SK-N-SH (cell line): ENCODE data around the gene ABCB6. TPM values are rescaled to one million over a fixed set of nuclear protein-coding genes. Genes with fewer than 3 reads are reported as not detected.

Experiments used
- CTCF ChIA-PET: fragments of 300-600, 350-600 bp; formaldehyde crosslinking; extraction: SDS; loops from one replicate; lab custom pipeline; 2021; lab: Yijun Ruan, JAX
- POLR2A ChIA-PET: fragments of 350-600 bp; sonication (Branson Sonifier 250); formaldehyde crosslinking; extraction: SDS; loops from one replicate; lab custom pipeline; 2020; ENCODE audit warnings: antibody characterized with exemption, inconsistent platforms; lab: Yijun Ruan, JAX
- DNase-seq: peaks from one replicate; pipeline ENCODE4 v3.0.0; 2012
- H2AFZ ChIP-seq: fragments of 200-600 bp; sonication (generic); 2 replicates; pipeline ENCODE4 v1.8.1; 2016; ENCODE audit warnings: antibody characterized with exemption, mild to moderate bottlenecking, low read depth
- H3F3A ChIP-seq: fragments of 200-600 bp; sonication (generic); replicated peaks from 2 replicates; pipeline ENCODE3; 2016; ENCODE audit warnings: antibody characterized with exemption, mild to moderate bottlenecking; ENCODE audit not compliant: insufficient read depth
- H3K27ac ChIP-seq, 2 experiments: fragments of 200-500 bp in 1 of 2; fragments of 200-600 bp in 1 of 2; sonication (Bioruptor generic) in 1 of 2; sonication (generic), shearing (Covaris generic) in 1 of 2; 2 replicates each; pipeline versions ENCODE4 v1.5.1 to v1.6.1; 2014 to 2016; ENCODE audit warnings: low read depth in 2 of 2, inconsistent platforms in 1 of 2, low read length in 1 of 2, mild to moderate bottlenecking in 1 of 2, mixed read lengths in 1 of 2
- H3K27me3 ChIP-seq: fragments of 200-600 bp; sonication (generic), shearing (Covaris generic); 2 replicates; pipeline ENCODE4 v1.6.1; 2016; ENCODE audit warnings: mixed run types; ENCODE audit not compliant: insufficient read depth
- H3K36me3 ChIP-seq, 2 experiments: fragments of 200-500 bp in 1 of 2; fragments of 200-600 bp in 1 of 2; sonication (Bioruptor generic) in 1 of 2; sonication (generic) in 1 of 2; replicated peaks in 1 of 2; 2 replicates each; pipeline versions ENCODE3 to v1.5.1; 2014 to 2016; ENCODE audit warnings: low read length in 1 of 2, mild to moderate bottlenecking in 1 of 2; ENCODE audit not compliant: insufficient read depth in 2 of 2, control insufficient read depth in 1 of 2
- H3K4me1 ChIP-seq, 2 experiments: fragments of 200-500 bp in 1 of 2; fragments of 200-600 bp in 1 of 2; sonication (Bioruptor generic) in 1 of 2; sonication (generic), shearing (Covaris generic) in 1 of 2; 2 replicates each; pipeline versions ENCODE4 v1.5.1 to v1.6.1; 2014 to 2016; ENCODE audit warnings: low read depth in 1 of 2, low read length in 1 of 2, mixed run types in 1 of 2; ENCODE audit not compliant: insufficient read depth in 2 of 2, control insufficient read depth in 1 of 2
- H3K4me2 ChIP-seq: fragments of 200-600 bp; sonication (generic), shearing (Covaris generic); 2 replicates; pipeline ENCODE4 v1.6.1; 2017; ENCODE audit warnings: mixed run types
- H3K4me3 ChIP-seq, 2 experiments: fragments of 200-500 bp in 1 of 2; fragments of 200-600 bp in 1 of 2; sonication (Bioruptor generic) in 1 of 2; sonication (generic), shearing (Covaris generic) in 1 of 2; 2 replicates each; pipeline versions ENCODE4 v1.5.1 to v1.8.1; 2014 to 2016; ENCODE audit warnings: low read depth in 2 of 2, inconsistent platforms in 1 of 2, low read length in 1 of 2, mild to moderate bottlenecking in 1 of 2, mixed read lengths in 1 of 2, moderate library complexity in 1 of 2
- H3K79me2 ChIP-seq: fragments of 200-600 bp; sonication (generic); 2 replicates; pipeline ENCODE4 v1.8.1; 2017; ENCODE audit warnings: mild to moderate bottlenecking; ENCODE audit not compliant: insufficient read depth
- H3K9ac ChIP-seq: fragments of 200-600 bp; sonication (generic); 2 replicates; pipeline ENCODE4 v1.6.1; 2017; ENCODE audit warnings: mixed run types
- H3K9me2 ChIP-seq: fragments of 200-600 bp; sonication (generic); 2 replicates; pipeline ENCODE4 v1.6.1; 2017; ENCODE audit warnings: mixed run types
- H3K9me3 ChIP-seq: fragments of 200-600 bp; sonication (generic); 2 replicates; pipeline ENCODE4 v1.6.1; 2017; ENCODE audit warnings: mixed run types, mild to moderate bottlenecking, moderate library complexity
- H4K20me1 ChIP-seq: fragments of 200-600 bp; sonication (generic); 2 replicates; pipeline ENCODE4 v1.6.1; 2017; ENCODE audit warnings: mild to moderate bottlenecking, mixed run types; ENCODE audit not compliant: insufficient read depth
- CHD2 ChIP-seq: fragments of 150-350 bp; IDR thresholded peaks from 2 replicates; pipeline ENCODE4 v1.6.1; 2018; ENCODE audit warnings: low read length; ENCODE audit not compliant: partially characterized antibody
- ELF1 ChIP-seq: IDR thresholded peaks from 2 replicates; pipeline ENCODE4 v1.4.0; 2012
- EP300 ChIP-seq, 2 experiments: IDR thresholded peaks; 2 replicates each; pipeline versions ENCODE4 v1.4.0 to v1.6.1; 2012; ENCODE audit warnings: borderline replicate concordance in 1 of 2, low read depth in 1 of 2, low read length in 1 of 2
- FOSL2 ChIP-seq: IDR thresholded peaks from 2 replicates; pipeline ENCODE4 v1.4.0; 2012; ENCODE audit warnings: low read depth, mild to moderate bottlenecking, moderate library complexity, borderline replicate concordance
- FOXM1 ChIP-seq: IDR thresholded peaks from 2 replicates; pipeline ENCODE4 v1.4.0; 2012; ENCODE audit warnings: low read depth, mild to moderate bottlenecking
- GABPA ChIP-seq: IDR thresholded peaks from 2 replicates; pipeline ENCODE4 v1.4.0; 2012; ENCODE audit warnings: low read depth, mild to moderate bottlenecking
- JUND ChIP-seq: IDR thresholded peaks from 2 replicates; pipeline ENCODE4 v1.4.0; 2012
- MXI1 ChIP-seq: IDR thresholded peaks from 2 replicates; pipeline ENCODE4 v1.6.1; 2012; ENCODE audit warnings: mild to moderate bottlenecking, low read depth, low read length, improper control_type of control experiment
- NFIC ChIP-seq: IDR thresholded peaks from 2 replicates; pipeline ENCODE4 v1.4.0; 2012; ENCODE audit warnings: borderline replicate concordance
- NRF1 ChIP-seq: IDR thresholded peaks from 2 replicates; pipeline ENCODE4 v1.6.1; 2012; ENCODE audit warnings: low read depth, mild to moderate bottlenecking, low read length
- POLR2AphosphoS5 ChIP-seq: IDR thresholded peaks from 2 replicates; pipeline ENCODE4 v1.6.1; 2012; ENCODE audit warnings: low read depth, low read length
- RAD21 ChIP-seq: IDR thresholded peaks from 2 replicates; pipeline ENCODE4 v1.6.1; 2012; ENCODE audit warnings: mild to moderate bottlenecking, low read length
- RCOR1 ChIP-seq: fragments of 150-350 bp; IDR thresholded peaks from 2 replicates; pipeline ENCODE4 v1.6.1; 2017; ENCODE audit warnings: antibody characterized with exemption, low read length
- RFX5 ChIP-seq: IDR thresholded peaks from 2 replicates; pipeline ENCODE4 v1.6.1; 2012; ENCODE audit warnings: mild to moderate bottlenecking, improper control_type of control experiment, low read length
- RXRA ChIP-seq: IDR thresholded peaks from 2 replicates; pipeline ENCODE4 v1.4.0; 2012; ENCODE audit warnings: low read depth, mild to moderate bottlenecking, borderline replicate concordance
- SIN3A ChIP-seq: IDR thresholded peaks from 2 replicates; pipeline ENCODE4 v1.6.1; 2012; ENCODE audit warnings: low read depth, mild to moderate bottlenecking, low read length, moderate library complexity, borderline replicate concordance
- SMC3 ChIP-seq: IDR thresholded peaks from 2 replicates; pipeline ENCODE4 v1.6.1; 2012; ENCODE audit warnings: low read depth, low read length, improper control_type of control experiment
- TCF12 ChIP-seq: IDR thresholded peaks from 2 replicates; pipeline ENCODE4 v1.4.0; 2012
- YY1 ChIP-seq: IDR thresholded peaks from 2 replicates; pipeline ENCODE4 v1.4.0; 2012; ENCODE audit warnings: low read depth, mild to moderate bottlenecking
- WGBS: methylation state at CpG from one replicate; pipeline ENCODE4 v1.1.6; 2017; ENCODE audit warnings: low lambda C conversion rate; 5-methylcytosine and 5-hydroxymethylcytosine counted together
- polyA plus RNA-seq, 3 experiments: library from polyadenylated mRNA; depleted of rRNA; stranded (reverse); fragments of >200 nt; gene quantifications; 2 replicates each; pipeline ENCODE4 v1.2.3, GENCODE V29; 2012
- TF ChIP-seq, protein P1 (sequence below): IDR thresholded peaks from 2 replicates; pipeline ENCODE4 v1.4.0; 2012; ENCODE audit warnings: low read depth, borderline replicate concordance
- TF ChIP-seq, protein P2 (sequence below): IDR thresholded peaks from 2 replicates; pipeline ENCODE4 v1.4.0; 2012; ENCODE audit warnings: low read depth, borderline replicate concordance
- TF ChIP-seq, protein P3 (sequence below): fragments of 150-350 bp; IDR thresholded peaks from 2 replicates; pipeline ENCODE4 v1.6.1; 2017; ENCODE audit warnings: antibody characterized with exemption, low read length, low read depth, borderline replicate concordance
- TF ChIP-seq, protein P4 (sequence below): fragments of 150-350 bp; IDR thresholded peaks from 2 replicates; pipeline ENCODE4 v1.6.1; 2016; ENCODE audit warnings: mild to moderate bottlenecking, low read depth, low read length
- TF ChIP-seq, protein P5 (sequence below): IDR thresholded peaks from 2 replicates; pipeline ENCODE4; 2012

ABCB6 gene
- polyA plus RNA-seq, 1 of the 3 experiments (the other 2 are of a cell fraction), result 27.4 TPM

DNA sequence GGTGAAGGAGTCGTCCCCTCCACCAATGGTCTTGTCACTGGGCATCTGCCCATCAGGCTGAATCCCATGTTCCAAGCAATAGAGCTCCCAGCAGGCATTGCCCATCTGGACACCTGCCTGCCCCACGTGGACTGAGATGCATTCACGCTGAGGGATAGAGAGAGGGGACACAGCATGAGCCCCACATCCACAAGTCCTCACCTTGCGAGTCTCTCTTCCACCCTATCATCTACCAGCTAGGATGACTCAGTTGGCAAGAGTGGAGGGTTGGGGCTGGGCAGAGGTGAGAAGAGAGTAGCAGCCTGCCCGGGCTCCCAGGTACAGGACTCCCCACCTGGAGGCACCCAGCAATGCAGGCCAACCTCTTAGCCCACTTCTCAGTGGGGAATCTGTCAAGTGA, 33.3 kb upstream of the ABCB6 start:
- Histone ChIP-seq H3K36me3 (peaks cover 1 to 14% of the 10 kb centered on the region in 2 experiments), H2AFZ (no peak overlapping the region), H3K27me3 (peaks cover 31% of the 10 kb centered on the region), H3K9me2 (no peaks in the 10 kb centered on the region), H3K4me3 (no peak overlapping the region), H3K4me2 (no peak overlapping the region), H3K27ac (no peak overlapping the region), H3K79me2 (peaks cover 2% of the 10 kb centered on the region; the same call in 1 of the 2 replicates), H3F3A (peaks cover 19% of the 10 kb centered on the region), H3K9ac (no peak overlapping the region), H3K4me1 (peaks cover 19 to 22% of the 10 kb centered on the region in 2 experiments; a peak in 3 of 4 replicates), H3K9me3 (no peaks in the 10 kb centered on the region), H4K20me1 (no peaks in the 10 kb centered on the region)
- no peak for DNase-seq
- ChIA-PET POLR2A (interaction anchor here (0.7 kb wide), 1 partner anchor 34 kb away, joined by 3 read pairs; no protein-coding TSS in a partner anchor), CTCF (interaction anchor here (0.7 to 5.5 kb wide), 6 partner anchors 10 to 76 kb away, joined by 3 to 44 read pairs (median 4); no protein-coding TSS in a partner anchor)
- WGBS, result 88% methylated on average over 3 of the region's 5 CpGs
- TF ChIP-seq, protein P1, sequence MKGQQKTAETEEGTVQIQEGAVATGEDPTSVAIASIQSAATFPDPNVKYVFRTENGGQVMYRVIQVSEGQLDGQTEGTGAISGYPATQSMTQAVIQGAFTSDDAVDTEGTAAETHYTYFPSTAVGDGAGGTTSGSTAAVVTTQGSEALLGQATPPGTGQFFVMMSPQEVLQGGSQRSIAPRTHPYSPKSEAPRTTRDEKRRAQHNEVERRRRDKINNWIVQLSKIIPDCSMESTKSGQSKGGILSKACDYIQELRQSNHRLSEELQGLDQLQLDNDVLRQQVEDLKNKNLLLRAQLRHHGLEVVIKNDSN, result no peak
- no peak for TF ChIP-seq RAD21
- TF ChIP-seq CHD2, result no peak
- TF ChIP-seq POLR2AphosphoS5, result no peak
- TF ChIP-seq, protein P2, sequence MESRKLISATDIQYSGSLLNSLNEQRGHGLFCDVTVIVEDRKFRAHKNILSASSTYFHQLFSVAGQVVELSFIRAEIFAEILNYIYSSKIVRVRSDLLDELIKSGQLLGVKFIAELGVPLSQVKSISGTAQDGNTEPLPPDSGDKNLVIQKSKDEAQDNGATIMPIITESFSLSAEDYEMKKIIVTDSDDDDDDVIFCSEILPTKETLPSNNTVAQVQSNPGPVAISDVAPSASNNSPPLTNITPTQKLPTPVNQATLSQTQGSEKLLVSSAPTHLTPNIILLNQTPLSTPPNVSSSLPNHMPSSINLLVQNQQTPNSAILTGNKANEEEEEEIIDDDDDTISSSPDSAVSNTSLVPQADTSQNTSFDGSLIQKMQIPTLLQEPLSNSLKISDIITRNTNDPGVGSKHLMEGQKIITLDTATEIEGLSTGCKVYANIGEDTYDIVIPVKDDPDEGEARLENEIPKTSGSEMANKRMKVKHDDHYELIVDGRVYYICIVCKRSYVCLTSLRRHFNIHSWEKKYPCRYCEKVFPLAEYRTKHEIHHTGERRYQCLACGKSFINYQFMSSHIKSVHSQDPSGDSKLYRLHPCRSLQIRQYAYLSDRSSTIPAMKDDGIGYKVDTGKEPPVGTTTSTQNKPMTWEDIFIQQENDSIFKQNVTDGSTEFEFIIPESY, result no peak
- TF ChIP-seq RXRA, result no peak
- no peak for TF ChIP-seq EP300 (IDR thresholded peaks at IDR 0.05; ENCODE audit: borderline replicate concordance in 1 of 2, low read depth in 1 of 2, low read length in 1 of 2)
- no peak for TF ChIP-seq TCF12
- TF ChIP-seq MXI1, result no peak
- no peak for TF ChIP-seq JUND
- TF ChIP-seq SIN3A, result no peak
- no peak for TF ChIP-seq FOSL2
- TF ChIP-seq FOXM1, result no peak

DNA sequence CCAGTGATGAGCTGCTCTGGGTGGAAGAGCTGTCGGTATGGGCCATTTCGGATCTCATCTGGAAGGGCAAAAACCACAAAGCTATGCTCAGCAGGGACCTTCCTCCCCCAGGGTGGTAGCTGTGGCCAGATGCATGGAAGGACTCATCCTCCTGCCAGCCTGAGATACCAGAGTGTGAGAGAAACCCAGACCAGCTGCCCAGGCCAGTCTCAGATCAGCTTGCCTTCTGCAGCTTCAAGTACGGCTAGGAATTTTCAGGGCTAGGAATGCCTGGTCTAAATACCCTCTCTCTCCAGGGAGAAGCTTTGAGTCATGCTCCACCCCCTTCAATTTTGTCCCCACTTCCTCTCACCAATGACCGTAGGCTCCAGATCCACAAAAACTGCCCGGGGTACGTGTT, 32.9 kb upstream of the ABCB6 start:
- Histone ChIP-seq H3F3A (peaks cover 19% of the 10 kb centered on the region), H2AFZ (no peak overlapping the region), H3K4me3 (no peak overlapping the region), H3K9ac (no peak overlapping the region), H3K27me3 (peaks cover 27% of the 10 kb centered on the region), H3K9me3 (no peaks in the 10 kb centered on the region), H3K27ac (no peak overlapping the region), H3K4me1 (peaks cover 19 to 26% of the 10 kb centered on the region in 2 experiments; a peak in 3 of 4 replicates), H3K79me2 (peaks cover 6% of the 10 kb centered on the region; the same call in 1 of the 2 replicates), H3K36me3 (peaks cover 5 to 16% of the 10 kb centered on the region in 2 experiments), H3K4me2 (no peak overlapping the region), H4K20me1 (no peaks in the 10 kb centered on the region), H3K9me2 (no peaks in the 10 kb centered on the region)
- CTCF ChIA-PET, result interaction anchor here (1.0 to 5.5 kb wide), 6 partner anchors 10 to 76 kb away, joined by 3 to 44 read pairs (median 4); no protein-coding TSS in a partner anchor
- POLR2A ChIA-PET, result interaction anchor here (0.7 kb wide), 1 partner anchor 34 kb away, joined by 3 read pairs; no protein-coding TSS in a partner anchor
- no peak for DNase-seq
- WGBS, result 96% methylated on average over 4 of the region's 6 CpGs
- TF ChIP-seq, protein P3, sequence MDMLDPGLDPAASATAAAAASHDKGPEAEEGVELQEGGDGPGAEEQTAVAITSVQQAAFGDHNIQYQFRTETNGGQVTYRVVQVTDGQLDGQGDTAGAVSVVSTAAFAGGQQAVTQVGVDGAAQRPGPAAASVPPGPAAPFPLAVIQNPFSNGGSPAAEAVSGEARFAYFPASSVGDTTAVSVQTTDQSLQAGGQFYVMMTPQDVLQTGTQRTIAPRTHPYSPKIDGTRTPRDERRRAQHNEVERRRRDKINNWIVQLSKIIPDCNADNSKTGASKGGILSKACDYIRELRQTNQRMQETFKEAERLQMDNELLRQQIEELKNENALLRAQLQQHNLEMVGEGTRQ, result no peak
- TF ChIP-seq, protein P4, sequence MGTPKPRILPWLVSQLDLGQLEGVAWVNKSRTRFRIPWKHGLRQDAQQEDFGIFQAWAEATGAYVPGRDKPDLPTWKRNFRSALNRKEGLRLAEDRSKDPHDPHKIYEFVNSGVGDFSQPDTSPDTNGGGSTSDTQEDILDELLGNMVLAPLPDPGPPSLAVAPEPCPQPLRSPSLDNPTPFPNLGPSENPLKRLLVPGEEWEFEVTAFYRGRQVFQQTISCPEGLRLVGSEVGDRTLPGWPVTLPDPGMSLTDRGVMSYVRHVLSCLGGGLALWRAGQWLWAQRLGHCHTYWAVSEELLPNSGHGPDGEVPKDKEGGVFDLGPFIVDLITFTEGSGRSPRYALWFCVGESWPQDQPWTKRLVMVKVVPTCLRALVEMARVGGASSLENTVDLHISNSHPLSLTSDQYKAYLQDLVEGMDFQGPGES, result no peak
- TF ChIP-seq RFX5 (no peak), YY1 (no peak), SMC3 (no peak), RXRA (no peak), FOSL2 (no peak), GABPA (no peak), NFIC (no peak), NRF1 (no peak), ELF1 (no peak), JUND (no peak), RCOR1 (no peak)
- TF ChIP-seq, protein P5, sequence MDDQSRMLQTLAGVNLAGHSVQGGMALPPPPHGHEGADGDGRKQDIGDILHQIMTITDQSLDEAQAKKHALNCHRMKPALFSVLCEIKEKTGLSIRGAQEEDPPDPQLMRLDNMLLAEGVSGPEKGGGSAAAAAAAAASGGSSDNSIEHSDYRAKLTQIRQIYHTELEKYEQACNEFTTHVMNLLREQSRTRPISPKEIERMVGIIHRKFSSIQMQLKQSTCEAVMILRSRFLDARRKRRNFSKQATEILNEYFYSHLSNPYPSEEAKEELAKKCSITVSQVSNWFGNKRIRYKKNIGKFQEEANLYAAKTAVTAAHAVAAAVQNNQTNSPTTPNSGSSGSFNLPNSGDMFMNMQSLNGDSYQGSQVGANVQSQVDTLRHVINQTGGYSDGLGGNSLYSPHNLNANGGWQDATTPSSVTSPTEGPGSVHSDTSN, result no peak
